K562 (cell line): ENCODE results near the gene SPOCD1. TPM values are rescaled to one million over a fixed set of nuclear protein-coding genes. Genes with fewer than 3 reads are reported as not detected.
A peak's percentile ranks its signal among the peaks of the same experiment; 100 is the strongest.

Experiments
- ADNP ChIP-seq: fragments of 200-800 bp; sonication (Bioruptor generic); IDR thresholded peaks from 2 replicates; pipeline ENCODE4 v1.6.1; 2016; ENCODE audit warnings: missing genetic modification characterization, missing compliant biosample characterization
- BCOR ChIP-seq: fragments of 450-650 bp; IDR thresholded peaks from 2 replicates; pipeline ENCODE4 v1.6.1; 2016
- BDP1 ChIP-seq: IDR thresholded peaks from 3 replicates; pipeline ENCODE4 v1.6.1; 2011; ENCODE audit not compliant: insufficient read length, insufficient read depth
- CC2D1A ChIP-seq: fragments of 450-650 bp; IDR thresholded peaks from 2 replicates; pipeline ENCODE4 v1.6.1; 2017; ENCODE audit warnings: mild to moderate bottlenecking
- CCNT2 ChIP-seq: IDR thresholded peaks from 2 replicates; pipeline ENCODE4 v1.6.1; 2011; ENCODE audit warnings: borderline replicate concordance, low read depth, mild to moderate bottlenecking, moderate library complexity, mixed read lengths, low read length; ENCODE audit not compliant: insufficient read length; ENCODE audit errors: extremely low read depth
- CHD4 ChIP-seq: fragments of 200-600 bp; sonication (generic); IDR thresholded peaks from 3 replicates; pipeline ENCODE4 v1.6.1; 2012; ENCODE audit warnings: low read depth, mild to moderate bottlenecking, mixed read lengths, low read length, inconsistent platforms; ENCODE audit not compliant: insufficient read depth, insufficient replicate concordance, poor library complexity, severe bottlenecking
- CREB3 ChIP-seq: fragments of 450-650 bp; conservative IDR thresholded peaks from 2 replicates; pipeline ENCODE4 v1.6.1; 2016; ENCODE audit warnings: missing genetic modification characterization, low read depth, mild to moderate bottlenecking, missing compliant biosample characterization, moderate library complexity
- ELF4 ChIP-seq: fragments of 450-650 bp; formaldehyde crosslinking; IDR thresholded peaks from 2 replicates; pipeline ENCODE4 v1.4.0; 2022; ENCODE audit warnings: missing genetic modification characterization
- GATAD2B ChIP-seq: fragments of 450-650 bp; IDR thresholded peaks from 2 replicates; pipeline ENCODE4 v1.6.1; 2017; ENCODE audit warnings: mild to moderate bottlenecking, borderline replicate concordance
- MAFG ChIP-seq: fragments of 450-650 bp; conservative IDR thresholded peaks from 2 replicates; pipeline ENCODE4 v1.6.1; 2016; ENCODE audit warnings: missing genetic modification characterization, missing compliant biosample characterization
- MYC ChIP-seq, 2 experiments: fragments of 250-450 bp in 1 of 2; sonication (Bioruptor Pico) in 1 of 2; IDR thresholded peaks; 2 replicates each; pipeline versions ENCODE4 v1.5.1 to v1.6.1; 2012 to 2021; ENCODE audit warnings: low read depth in 2 of 2, borderline replicate concordance in 1 of 2, improper control_type of control experiment in 1 of 2, low read length in 1 of 2, mild to moderate bottlenecking in 1 of 2, moderate library complexity in 1 of 2
- NCOA4 ChIP-seq: fragments of 450-650 bp; IDR thresholded peaks from 2 replicates; pipeline ENCODE4 v1.6.1; 2018; ENCODE audit warnings: mild to moderate bottlenecking; ENCODE audit not compliant: partially characterized antibody
- RCOR1 ChIP-seq, 2 experiments: IDR thresholded peaks; 2 replicates each; pipeline ENCODE4 v1.6.1; 2012; ENCODE audit warnings: low read depth in 2 of 2, low read length in 2 of 2, borderline replicate concordance in 1 of 2, improper control_type of control experiment in 1 of 2
- RHOXF2B ChIP-seq: fragments of 250-450 bp; sonication (Bioruptor Pico); conservative IDR thresholded peaks from 2 replicates; pipeline ENCODE4 v1.5.1; 2021
- ZNF121 ChIP-seq: sonication (generic); formaldehyde crosslinking; conservative IDR thresholded peaks from 2 replicates; pipeline ENCODE4 v1.8.0; 2022; ENCODE audit warnings: missing genetic modification reagents
- ZNF124 ChIP-seq: sonication (generic); formaldehyde crosslinking; IDR thresholded peaks from 2 replicates; pipeline ENCODE4 v1.8.1; 2022; ENCODE audit warnings: missing genetic modification reagents
- ZNF165 ChIP-seq: fragments of 250-450 bp; sonication (Bioruptor Pico); IDR thresholded peaks from 2 replicates; pipeline ENCODE4 v1.4.0; 2020; ENCODE audit warnings: borderline replicate concordance
- ZNF778 ChIP-seq: fragments of 450-650 bp; formaldehyde crosslinking; IDR thresholded peaks from 2 replicates; pipeline ENCODE4 v1.4.0; 2020; ENCODE audit warnings: mild to moderate bottlenecking, moderate library complexity
- polyA plus RNA-seq, 8 experiments: library from polyadenylated mRNA; depleted of rRNA in 4 of 8; stranded (reverse) in 5 of 8; unstranded in 3 of 8; fragments of >200 nt; fragmentation: Nextera tagmentation in 2 of 8; fragmentation: Illumina TruSeq in 1 of 8; extraction: Ambion mirVana in 2 of 8; extraction: Trizol in 1 of 8; gene quantifications; 2 replicates each; pipeline versions ENCODE4 v1.2.1 to v1.2.3, GENCODE V29; 2011 to 2014; ENCODE audit warnings: inconsistent platforms in 1 of 8, missing spikeins in 1 of 8
- total RNA-seq, 7 experiments: library from RNA; depleted of rRNA in 6 of 7; stranded (reverse); fragments of >200 nt in 6 of 7; fragmentation: Illumina TruSeq in 2 of 7; extraction: Trizol in 2 of 7; gene quantifications; 2 replicates each; pipeline versions ENCODE4 v1.2.1 to v1.2.3, GENCODE V29; 2011 to 2021; ENCODE audit warnings: low replicate concordance in 1 of 7
- TF ChIP-seq, protein P1 (sequence below): IDR thresholded peaks from 2 replicates; pipeline ENCODE4 v1.6.1; 2012; ENCODE audit warnings: low read depth, low read length, improper control_type of control experiment, borderline replicate concordance

SPOCD1 gene
- total and polyA plus RNA-seq, 9 of the 15 experiments (the other 6 are each of a cell fraction or from before 2014, with no cell fraction given): 0.03 to 0.71 (median 0.26) TPM; not detected in 1

GRCh38 chr1:31757204-31757679 is 58.6 kb downstream of the SPOCD1 start (continued):
- TF ChIP-seq ADNP (tag): peak; percentile 87; the same call in 1 of the 2 replicates
- no peak for TF ChIP-seq GATAD2B
- no peak for TF ChIP-seq RHOXF2B (CRISPR knock-in tag)
- TF ChIP-seq, protein P1, sequence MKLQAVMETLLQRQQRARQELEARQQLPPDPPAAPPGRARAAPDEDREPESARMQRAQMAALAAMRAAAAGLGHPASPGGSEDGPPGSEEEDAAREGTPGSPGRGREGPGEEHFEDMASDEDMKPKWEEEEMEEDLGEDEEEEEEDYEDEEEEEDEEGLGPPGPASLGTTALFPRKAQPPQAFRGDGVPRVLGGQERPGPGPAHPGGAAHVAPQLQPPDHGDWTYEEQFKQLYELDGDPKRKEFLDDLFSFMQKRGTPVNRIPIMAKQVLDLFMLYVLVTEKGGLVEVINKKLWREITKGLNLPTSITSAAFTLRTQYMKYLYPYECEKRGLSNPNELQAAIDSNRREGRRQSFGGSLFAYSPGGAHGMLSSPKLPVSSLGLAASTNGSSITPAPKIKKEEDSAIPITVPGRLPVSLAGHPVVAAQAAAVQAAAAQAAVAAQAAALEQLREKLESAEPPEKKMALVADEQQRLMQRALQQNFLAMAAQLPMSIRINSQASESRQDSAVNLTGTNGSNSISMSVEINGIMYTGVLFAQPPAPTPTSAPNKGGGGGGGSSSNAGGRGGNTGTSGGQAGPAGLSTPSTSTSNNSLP: no peak
- TF ChIP-seq CHD4: peak; percentile 82
- no peak for TF ChIP-seq ZNF165 (CRISPR knock-in tag)
- TF ChIP-seq BDP1: no peak
- no peak for TF ChIP-seq ZNF121 (CRISPR knock-in tag)
- no peak for TF ChIP-seq CCNT2
- no peak for TF ChIP-seq ZNF124
- peak; percentile 90 for TF ChIP-seq BCOR
- TF ChIP-seq NCOA4: no peak
- no peak for TF ChIP-seq CREB3 (tag)
- TF ChIP-seq ELF4 (CRISPR knock-in tag): no peak
- TF ChIP-seq ZNF778: no peak
- no peak for TF ChIP-seq CC2D1A
- TF ChIP-seq MYC (IDR thresholded peaks at IDR 0.05; ENCODE audit: low read depth, low read length): no peak
- no peak for TF ChIP-seq MYC (CRISPR knock-in tag; IDR thresholded peaks at IDR 0.05; ENCODE audit: borderline replicate concordance, low read depth)
- TF ChIP-seq RCOR1 (IDR thresholded peaks at IDR 0.05; ENCODE audit: borderline replicate concordance in 1 of 2, low read depth in 2 of 2, low read length in 2 of 2): 0 out of 4 replicates have a peak, but pooled peaks of 1 of the 2 experiments have one; percentile 15
- TF ChIP-seq MAFG (tag): no peak
